Dedifferentiated amniotic fluid mesenchymal stem cell (primary cell): ENCODE data around the gene ASIC3.

ENCODE experiments used
- DNase-seq: peaks from one replicate; pipeline ENCODE4 v3.0.0-alpha.2; 2016; ENCODE audit errors: extremely low spot score

Gene ASIC3

DNA sequence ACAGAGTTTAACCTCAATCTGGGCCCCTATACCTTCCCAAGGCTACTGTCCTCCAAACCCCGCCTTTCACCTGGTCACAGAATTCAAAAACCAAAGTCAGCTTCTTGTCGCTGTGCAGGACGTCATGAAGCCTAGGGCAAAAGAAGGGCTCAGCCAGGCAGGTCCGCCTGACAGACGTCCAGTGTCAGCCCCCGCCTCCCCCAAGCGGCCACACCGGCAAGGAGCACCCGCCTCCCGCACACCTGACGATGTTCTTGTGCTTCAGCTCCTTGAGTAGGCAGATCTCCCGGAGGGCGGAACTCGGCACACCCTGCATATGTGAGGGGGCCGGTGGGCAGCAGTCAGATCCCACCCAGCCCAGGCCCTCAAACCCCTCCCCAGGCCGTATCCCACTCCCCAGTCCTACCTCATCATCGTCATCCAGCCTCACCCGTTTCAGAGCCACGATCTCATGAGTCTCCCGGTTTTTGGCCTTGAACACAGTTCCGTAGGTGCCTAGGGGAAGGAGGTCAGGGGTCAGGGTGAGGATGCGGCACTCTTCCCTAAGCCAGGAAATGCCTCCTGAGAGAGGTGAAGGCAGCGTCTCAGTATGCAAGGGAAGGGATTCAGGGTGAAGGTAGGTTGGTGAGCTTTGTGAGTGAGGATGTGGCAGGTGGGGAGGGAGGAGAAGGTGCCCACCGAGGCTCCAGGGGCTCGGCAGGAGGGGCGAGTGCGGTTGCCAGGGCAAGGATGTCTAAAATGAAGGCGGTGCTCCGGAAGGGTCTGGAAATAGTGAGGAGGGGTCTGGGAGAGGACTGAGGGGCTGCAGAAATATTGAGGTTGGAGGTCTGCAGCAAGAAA is 8.6 kb downstream of the ASIC3 start:
- no peak for DNase-seq

GRCh38 chr7:151057506-151057988 is 9.2 kb downstream of the ASIC3 start, which contains the start of gene CDK5:
Gene CDK5 (minus strand): TSS chr7:151057897. CDS start chr7:151057848, 49 bp downstream.
- DNase-seq, result no peak

DNA sequence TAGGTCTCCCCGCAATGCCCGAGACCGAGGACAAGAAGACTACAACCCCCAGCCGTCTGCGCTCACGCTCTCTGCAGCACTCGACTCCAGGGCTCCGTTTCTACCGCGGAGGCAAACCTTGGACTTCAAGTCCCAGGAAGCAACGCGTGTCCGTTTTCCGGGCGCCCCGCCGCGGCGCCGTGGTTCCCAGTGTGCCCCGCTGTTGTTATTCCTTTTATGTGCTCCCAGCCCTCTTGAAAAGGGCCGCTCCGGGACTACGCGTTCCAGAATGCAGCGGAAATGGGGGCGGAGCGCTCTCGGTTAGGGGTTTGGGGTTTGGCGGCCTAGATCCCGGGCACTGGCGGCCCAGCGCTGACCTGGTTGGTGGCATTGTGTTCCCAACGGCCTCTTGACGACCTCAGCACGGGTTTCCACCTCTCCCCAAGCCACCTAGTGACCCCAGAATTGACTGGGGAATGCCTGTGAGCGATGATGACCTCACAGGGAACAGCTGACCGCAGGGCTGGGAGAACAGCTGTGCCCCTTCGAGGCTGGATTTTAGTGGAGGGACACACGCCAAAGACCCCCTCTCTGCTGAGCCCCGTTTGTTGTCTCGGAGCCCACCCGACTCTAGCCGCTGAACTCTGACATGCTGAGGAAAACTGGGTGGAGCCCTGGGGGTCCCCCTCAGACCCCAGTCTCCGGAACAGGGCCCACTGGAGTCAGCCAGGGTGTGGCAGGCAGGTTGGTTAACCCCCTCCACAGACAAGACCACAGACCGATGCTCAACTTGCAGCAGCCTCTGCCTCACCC is 9.9 kb downstream of the ASIC3 start:
- DNase-seq, result peak; percentile 100

DNA sequence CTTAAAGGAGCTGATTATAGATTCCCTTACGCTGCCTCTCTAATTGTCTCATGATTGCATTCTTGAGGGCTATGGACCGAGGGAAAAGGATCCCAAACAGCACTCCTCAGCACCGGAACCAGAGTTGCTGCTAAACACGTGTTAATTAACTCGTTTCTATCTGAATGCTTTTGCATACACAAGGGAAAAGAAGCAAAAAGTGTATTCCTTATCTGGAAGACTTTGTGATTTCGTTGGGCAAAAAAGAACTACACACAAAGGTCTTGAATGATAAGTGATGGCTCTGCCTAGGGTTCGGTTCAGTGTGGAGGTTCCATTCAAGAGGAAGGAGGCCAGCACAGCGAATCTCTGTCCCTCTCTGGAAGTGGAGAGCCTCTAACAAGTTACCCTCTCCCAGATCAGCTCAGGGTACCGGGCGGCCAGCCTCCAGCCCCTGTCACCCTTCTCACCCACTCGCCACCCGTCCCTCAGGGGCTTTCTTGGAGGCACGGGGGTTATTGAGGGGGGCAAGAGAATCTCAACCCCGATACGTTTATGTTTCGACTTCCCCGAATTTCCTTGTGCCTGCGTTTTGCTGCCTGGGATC is 10.5 kb downstream of the ASIC3 start:
- DNase-seq, result no peak

- peak; percentile 40 for DNase-seq
Observed at GRCh38 chr7:151059367-151060112, 11.2 kb downstream of the ASIC3 start, which contains the start of gene SLC4A2. Gene SLC4A2 (plus strand): TSS chr7:151059589. CDS start chr7:151061988, 2,399 bp downstream.

DNA sequence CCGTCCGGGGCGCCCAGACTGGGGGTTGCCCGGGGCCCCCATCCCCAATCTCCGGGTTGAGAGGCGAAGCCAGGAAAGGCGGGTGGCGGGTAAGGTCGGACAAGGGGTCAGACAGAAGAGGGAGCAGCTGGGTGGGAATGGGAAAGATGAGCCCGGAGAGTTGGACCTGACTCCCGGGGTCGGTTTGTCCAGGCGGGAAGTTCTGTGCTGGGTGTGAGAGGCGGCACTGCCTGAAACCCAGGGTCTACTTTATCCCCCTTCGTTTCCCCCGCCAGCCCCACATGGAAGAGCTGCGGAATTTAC is 11.7 kb downstream of the ASIC3 start:
- no peak for DNase-seq

DNA sequence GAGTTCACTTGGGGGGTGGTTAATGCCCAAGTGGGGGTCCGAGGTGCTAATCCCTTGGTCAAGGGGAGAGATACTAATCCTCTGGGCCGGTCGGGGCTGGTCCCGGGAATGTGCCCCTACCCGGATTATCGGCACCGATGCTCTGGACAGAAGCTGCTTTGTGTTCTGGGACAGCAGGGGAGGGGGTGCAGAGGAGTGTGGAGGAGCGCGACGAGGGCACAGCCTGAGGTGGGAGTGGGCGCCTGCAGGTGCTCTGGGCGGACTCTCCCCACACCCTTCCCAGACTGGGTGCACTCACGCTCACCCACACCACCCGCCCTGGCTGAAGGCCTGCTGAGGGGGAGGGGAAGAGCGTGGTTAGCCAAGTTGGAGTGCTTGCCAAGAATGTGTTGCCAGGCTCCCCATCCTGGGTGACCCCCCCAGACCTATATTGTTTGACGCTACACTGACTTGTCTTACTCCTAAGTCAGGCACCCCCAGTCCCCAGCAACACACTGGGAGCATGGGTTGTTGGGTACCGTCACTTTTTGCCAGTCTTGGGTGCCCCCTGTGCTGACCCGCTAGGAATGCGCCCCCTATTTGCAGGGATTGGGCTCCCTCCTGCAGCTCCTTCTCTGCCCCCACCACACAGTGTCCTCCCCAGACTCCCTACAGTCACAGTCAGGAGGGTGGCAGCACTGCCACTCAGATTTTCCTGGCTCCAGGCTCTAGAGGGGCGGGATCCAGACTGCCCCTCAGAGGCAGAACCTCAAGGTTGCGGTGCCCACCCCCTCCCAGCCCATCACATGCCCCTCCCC is 12.3 kb downstream of the ASIC3 start:
- DNase-seq, result no peak

DNA sequence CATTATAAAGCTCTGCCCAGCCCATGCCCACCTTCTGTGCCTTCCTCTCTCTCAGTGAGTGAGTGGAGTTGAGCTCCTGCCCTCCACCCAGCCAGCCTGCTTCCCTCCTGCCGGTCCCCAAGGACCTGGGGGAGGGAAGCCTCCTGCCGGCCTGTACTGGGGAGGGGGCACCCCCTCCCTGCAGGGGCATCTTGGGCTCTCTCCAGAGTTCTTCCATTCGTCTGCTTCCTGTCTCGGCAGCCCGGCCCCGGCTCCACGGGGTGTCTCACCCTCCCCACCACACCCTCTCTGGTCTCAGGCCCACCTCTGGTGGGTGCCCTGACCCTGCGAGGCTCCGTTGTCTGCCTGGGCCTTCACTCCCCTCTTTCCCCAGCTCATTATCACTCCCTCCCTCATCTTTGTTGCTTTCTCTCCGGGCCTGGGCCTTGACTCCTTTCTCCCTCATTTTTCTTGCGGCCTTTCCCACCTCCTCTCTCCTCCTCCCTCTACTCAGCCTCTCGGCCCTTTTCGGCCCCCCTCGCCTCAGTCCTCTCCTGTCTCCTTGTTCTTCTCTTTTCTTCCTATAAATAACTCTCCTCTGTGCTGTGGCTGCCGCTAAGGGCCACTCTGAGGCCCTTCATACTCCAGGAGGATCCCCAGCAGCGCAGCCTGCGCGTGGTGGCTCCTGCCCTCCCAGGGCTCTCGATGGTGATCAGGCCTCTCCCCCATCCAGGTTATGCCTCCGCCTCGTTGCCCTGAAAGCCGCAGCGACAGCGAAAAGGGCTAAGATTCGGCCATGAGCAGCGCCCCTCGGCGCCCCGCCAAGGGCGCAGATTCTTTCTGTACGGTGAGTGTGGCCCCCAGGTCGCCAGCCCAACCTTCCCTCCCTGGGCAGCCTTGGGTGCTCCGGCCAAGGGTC is 13.1 kb downstream of the ASIC3 start:
- no peak for DNase-seq

- DNase-seq, result no peak
Observed at GRCh38 chr7:151062111-151062398, 13.7 kb downstream of the ASIC3 start.

- DNase-seq, result peak; percentile 45
Observed at GRCh38 chr7:151062399-151063211, 14.3 kb downstream of the ASIC3 start.

DNA sequence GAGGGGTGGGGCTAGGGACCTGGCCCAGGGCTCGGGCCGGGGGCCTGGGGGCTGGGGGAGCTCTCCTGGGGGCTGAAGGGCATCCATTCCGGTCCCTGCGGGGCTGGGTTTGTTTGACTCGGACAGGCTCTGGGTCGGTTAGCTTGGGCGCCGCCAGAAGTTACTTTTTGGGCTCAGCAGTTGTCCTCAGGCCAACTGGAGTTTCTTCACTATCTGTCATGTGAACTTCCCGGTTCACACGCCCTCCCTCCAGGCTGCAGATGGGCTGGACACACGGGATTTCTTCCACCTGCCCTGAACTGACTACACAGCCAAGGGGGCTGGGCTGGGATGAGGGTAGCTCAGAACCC is 14.9 kb downstream of the ASIC3 start:
- no peak for DNase-seq

- no peak for DNase-seq
Observed at GRCh38 chr7:151064454-151064853, 16.1 kb downstream of the ASIC3 start.

DNA sequence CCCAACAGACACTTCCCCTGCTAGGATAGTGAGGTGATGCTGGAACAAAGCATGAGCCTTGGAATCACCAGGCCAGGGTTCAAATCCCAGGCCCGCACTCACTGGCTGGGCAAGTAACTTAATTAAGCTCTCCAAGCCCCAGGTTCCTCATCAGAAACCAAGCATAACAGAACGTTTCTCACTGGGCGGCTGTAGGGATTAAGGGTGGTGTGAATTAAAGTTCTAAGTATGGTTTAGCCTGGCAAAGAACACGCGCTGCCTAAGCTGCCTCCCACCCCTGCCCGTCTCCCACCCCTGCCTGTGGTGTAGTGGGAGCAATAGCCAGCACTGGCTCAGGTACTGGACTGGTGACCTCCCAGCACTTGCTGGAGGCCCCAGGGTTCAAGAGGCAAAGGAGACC is 16.7 kb downstream of the ASIC3 start:
- no peak for DNase-seq

DNA sequence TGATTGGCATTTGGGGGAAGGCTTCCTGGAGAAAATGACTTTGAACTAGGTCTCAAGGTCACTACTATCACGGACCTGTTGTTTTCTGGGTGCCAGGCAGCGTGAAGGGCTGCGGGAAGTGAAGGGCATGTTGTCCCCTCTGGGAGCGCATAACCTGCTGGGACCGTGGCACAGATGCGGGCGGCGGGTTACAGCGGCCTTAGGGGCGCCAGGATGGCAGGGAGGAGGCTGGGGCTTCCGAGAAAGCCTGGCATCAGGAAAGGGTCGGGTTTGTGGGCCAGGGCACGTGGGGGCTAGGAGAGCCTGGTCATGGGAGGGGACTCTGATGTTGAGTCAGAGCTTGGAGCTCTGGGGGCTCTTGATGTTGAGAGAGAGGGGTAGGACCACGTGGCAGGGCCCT is 17.2 kb downstream of the ASIC3 start:
- no peak for DNase-seq

GRCh38 chr7:151066273-151066974 is 18.1 kb downstream of the ASIC3 start:
- no peak for DNase-seq

DNA sequence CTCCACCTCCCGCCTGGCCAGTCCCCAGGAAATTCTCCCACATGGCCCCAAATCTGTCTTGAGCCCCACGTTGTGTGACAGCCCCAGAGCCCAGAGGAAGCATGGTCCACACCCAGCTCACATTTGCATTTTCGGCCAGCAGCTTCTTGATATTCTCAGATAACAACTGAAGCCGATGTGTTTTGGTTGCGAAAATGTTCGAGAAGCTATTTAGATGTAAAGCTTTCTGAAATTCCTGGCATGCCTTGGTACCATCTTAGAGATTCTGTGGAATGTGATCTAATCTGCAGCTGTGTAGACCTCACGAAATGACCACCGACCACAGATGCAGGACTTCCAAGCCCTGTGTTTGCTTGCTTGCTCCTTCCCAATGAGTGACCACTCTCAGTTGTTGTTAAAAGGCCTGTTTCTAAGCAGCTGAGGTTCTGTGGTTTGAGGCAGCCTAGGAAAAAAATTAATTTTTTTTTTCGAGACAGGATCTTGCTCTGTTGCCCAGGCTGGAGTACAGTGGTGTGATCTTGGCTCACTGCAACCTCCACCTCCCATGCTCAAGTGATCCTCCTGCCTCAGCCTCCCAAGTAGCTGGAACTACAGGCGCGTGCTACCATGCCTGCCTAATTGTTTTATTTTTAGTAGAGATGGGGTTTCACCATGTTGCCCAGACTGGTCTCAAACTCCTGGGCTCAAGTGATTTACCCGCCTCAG is 19.9 kb downstream of the ASIC3 start:
- no peak for DNase-seq

DNA sequence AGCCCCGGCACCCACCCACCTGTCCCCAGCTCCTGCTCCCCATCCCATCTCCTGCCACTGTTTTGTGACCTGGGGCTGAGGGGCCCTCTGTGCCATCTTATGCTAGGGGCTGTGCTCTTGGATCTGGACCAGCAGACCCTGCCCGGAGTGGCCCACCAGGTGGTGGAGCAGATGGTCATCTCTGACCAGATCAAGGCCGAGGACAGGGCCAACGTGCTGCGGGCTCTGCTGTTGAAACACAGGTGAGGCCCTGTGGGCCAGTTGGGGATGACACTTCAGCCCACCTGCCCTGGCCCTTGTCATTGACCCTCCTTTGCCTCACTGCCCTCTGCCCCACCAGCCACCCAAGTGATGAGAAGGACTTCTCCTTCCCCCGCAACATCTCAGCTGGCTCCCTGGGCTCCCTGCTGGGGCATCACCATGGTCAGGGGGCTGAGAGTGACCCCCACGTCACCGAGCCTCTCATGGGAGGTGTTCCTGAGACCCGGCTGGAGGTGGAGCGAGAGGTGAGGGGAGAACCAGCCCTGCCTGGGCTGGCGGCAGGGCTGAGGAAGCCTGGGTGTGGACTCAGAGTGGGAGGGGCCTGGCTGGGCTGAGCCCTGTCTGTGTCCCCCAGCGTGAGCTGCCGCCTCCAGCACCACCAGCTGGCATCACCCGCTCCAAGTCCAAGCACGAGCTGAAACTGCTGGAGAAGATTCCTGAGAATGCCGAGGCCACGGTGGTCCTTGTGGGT is 21.7 kb downstream of the ASIC3 start:
- DNase-seq, result no peak
